Brain microvascular endothelial cell (primary cell): ENCODE results near the gene CDH23.

Experiments
- DNase-seq: peaks from one replicate; pipeline ENCODE4 v3.0.0-alpha.2; 2020
- H3K27ac ChIP-seq: fragments of 250-450 bp; sonication (Bioruptor Pico); 2 replicates; pipeline ENCODE4 v1.5.1; 2020; ENCODE audit warnings: mild to moderate bottlenecking, moderate library complexity
- H3K27me3 ChIP-seq: fragments of 250-450 bp; sonication (Bioruptor Pico); replicated peaks from 2 replicates; pipeline ENCODE4 v1.5.1; 2020; ENCODE audit warnings: mild to moderate bottlenecking
- H3K36me3 ChIP-seq: fragments of 250-450 bp; sonication (Bioruptor Pico); replicated peaks from 2 replicates; pipeline ENCODE4 v1.5.1; 2020; ENCODE audit warnings: mild to moderate bottlenecking
- H3K4me3 ChIP-seq: 2 replicates; pipeline ENCODE4 v1.5.1; 2011; ENCODE audit warnings: low read depth, mild to moderate bottlenecking, control low read depth, low read length, moderate library complexity
- CTCF ChIP-seq: IDR thresholded peaks from 2 replicates; pipeline ENCODE4 v1.5.1; 2011; ENCODE audit warnings: low read depth, mild to moderate bottlenecking, moderate library complexity, low read length, control low read depth, inconsistent platforms; ENCODE audit errors: missing control alignments
- in situ Hi-C: cut with HindIII; loops from 2 replicates; pipeline ENCODE4 v1.10.0; 2017; ENCODE audit warnings: low sequenced_read_pairs, low pct_ligation_motif_present

CDH23 gene

DNA sequence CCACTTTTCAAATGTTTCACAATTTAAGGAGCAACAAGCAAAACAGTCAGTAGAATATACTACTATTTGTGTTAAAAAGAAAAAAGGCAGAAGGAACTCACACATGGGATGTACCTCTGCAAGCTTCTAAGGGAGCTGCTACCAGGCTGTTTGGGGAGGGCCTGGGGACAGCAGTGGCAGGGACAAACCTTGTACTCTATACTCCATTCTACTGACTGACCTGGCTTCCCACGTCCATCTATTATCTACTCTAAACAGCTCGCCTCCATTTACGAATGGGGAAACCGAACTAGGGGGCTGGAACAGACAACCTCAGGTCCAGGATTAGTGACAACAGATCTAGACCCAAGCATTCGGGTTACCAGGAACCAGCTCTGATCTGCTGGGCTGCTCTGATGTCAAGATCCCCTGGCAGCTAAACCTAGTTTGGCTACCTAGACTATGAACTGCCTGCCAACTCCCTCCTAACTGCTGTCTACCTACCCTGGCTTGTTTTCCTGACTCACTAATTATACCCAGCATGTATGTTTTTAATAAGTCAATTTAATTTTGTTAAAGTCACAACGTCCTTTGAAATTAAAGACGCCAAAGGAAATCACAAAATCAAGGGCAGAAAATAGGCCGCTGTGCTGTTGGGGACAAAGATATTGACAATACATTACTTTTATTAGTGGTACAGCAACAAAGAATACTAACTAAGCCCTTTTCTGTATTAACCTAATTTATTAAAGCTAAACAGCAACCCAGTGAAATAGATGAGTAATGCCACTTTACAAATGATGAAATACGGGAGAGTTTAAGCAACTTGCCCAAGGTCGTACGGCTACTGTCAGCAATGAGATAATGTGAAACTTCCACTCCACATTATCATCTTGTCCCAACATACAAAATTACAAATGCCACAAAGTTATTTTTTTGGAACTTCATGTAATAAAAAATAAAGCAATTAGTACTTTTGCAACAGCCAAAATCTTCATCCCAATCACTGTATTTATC, 449.0 kb downstream of the CDH23 start:
- no peaks in the 10 kb centered on the region for H3K36me3 ChIP-seq
- in situ Hi-C loops: no loop called here
- H3K4me3 ChIP-seq: no peak overlapping the region
- no peaks in the 10 kb centered on the region for H3K27me3 ChIP-seq
- DNase-seq: no peak
- H3K27ac ChIP-seq: peak overlapping the region; percentile 32
- TF ChIP-seq CTCF: no peak

DNA sequence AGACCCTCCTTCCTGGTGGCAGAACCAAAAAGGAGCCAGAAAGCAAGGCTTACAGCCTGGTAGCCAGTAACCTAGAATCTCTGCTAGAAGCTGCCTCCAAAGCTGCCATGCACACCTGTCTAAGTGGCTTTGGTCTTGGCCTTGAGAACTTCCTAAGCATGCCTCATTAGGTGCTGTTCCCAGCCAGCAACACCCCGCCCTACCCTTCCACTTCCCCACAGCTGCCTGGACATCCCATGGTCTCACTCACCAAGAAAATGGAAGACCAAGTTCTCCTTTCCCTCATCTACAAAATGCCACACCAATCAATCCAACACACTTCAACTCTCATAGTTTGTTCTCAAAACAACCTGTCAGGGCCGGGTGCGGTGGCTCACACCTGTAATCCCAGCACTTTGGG, 450.1 kb downstream of the CDH23 start:
- Histone ChIP-seq H3K27me3 (no peaks in the 10 kb centered on the region), H3K4me3 (no peak overlapping the region), H3K36me3 (no peaks in the 10 kb centered on the region), H3K27ac (no peak overlapping the region)
- in situ Hi-C loops: no loop called here
- DNase-seq: no peak
- no peak for TF ChIP-seq CTCF

DNA sequence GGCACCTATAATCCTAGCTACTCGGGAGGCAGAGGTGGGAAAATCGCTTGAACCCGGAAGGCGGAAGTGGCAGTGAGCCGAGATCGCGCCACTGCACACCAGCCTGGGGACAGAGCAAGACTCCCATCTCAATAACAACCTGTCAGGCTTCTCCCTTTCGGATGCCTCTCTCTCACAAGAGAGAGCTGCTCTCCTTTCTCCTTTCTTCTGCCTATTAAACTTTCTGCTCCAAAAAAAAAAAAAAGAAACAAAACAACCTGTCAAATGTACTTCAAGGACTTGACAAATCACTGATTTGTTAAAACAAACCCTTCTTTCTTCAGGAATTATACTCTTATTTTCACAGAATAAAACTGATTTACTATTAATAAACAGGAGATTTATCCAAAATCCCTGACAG, 450.7 kb downstream of the CDH23 start:
- Histone ChIP-seq H3K27me3 (no peaks in the 10 kb centered on the region), H3K4me3 (no peak overlapping the region), H3K36me3 (no peaks in the 10 kb centered on the region), H3K27ac (no peak overlapping the region)
- DNase-seq: no peak
- TF ChIP-seq CTCF: no peak
- in situ Hi-C loops: no loop called here

DNA sequence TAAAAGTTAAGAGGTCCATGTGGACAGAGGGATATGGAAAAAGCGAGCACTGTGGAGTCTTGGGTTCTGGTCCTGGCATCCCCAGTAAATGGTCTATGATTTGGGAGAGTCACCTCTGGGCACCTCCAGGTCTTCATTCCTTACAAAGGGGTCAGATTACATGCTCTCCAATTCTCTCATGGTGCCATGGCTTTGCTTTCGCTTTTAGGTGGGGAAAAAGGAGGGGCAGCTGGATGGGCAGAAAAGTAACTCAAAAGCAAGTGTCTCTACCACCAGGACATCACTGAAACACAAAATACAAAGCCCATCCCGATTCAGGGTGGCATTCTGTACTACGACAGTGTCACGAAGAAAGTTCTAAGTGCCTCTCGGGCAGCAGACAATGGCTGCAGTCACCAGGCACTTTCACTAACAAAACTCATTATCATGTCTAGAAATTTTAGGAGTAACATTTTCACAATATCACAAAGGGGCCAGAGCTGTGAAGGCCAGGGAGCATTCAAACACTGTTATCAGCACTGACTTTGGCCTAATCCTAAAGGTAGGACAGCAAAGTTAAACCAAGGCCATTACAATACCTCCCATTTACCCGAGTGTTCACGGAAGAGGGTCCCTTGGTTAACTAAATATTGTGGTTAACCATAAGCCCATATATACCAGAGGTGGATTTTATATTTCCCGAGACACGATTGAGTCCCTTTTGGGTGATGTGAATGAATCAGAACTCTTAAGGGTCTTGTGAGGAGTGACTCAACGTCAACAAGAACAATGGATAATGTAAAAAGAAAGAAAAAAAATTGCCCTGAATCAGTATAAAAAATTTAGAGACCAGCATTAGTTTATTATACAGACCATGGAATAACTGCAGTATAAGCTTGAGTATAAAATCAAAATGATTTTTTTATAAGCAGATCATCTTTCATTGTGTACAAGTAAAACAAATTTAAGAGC, 451.9 kb downstream of the CDH23 start:
- no peaks in the 10 kb centered on the region for H3K27me3 ChIP-seq
- peak overlapping the region; percentile 98 for H3K4me3 ChIP-seq
- H3K27ac ChIP-seq: peak overlapping the region; percentile 97
- DNase-seq: no peak
- no peaks in the 10 kb centered on the region for H3K36me3 ChIP-seq
- no peak for TF ChIP-seq CTCF
- in situ Hi-C loops: no loop called here

DNA sequence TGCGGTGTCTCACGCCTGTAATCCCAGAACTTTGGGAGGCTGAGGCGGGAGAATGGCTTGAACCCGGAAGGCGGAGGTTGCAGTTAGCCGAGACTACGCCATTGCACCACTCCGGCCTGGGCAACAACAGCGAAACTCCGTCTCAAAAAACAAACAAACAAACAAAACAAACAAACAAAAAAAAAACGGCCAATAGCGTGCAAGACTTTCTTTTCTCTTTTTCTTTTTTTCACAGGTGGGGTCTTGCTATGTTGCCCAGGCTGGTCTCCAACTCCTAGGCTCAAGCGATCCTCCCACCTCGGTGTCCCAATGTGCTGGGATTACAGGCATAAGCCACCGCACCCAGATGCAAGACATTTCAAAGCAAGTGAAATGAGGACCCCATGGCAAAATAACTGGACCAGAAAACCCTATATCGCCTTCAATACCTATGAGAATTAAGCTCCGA, 452.8 kb downstream of the CDH23 start:
- DNase-seq: no peak
- Histone ChIP-seq H3K27ac (peak overlapping the region; percentile 97), H3K4me3 (peak overlapping the region; percentile 98), H3K27me3 (no peaks in the 10 kb centered on the region), H3K36me3 (no peaks in the 10 kb centered on the region)
- TF ChIP-seq CTCF: no peak
- in situ Hi-C loops: no loop called here
